Putamen (tissue), 1 donor: Measurements from ENCODE around the gene CCDC34.

Experiments
- DNase-seq: peaks from one replicate; pipeline ENCODE4 v3.0.0-alpha.2; 2016; ENCODE audit warnings: low spot score

CCDC34 gene

GRCh38 chr11:27392278-27393114 lies 29.5 kb upstream of the CCDC34 start:
- DNase-seq = no peak

GRCh38 chr11:27391331-27392015 lies 28.5 kb upstream of the CCDC34 start:
- no peak for DNase-seq

GRCh38 chr11:27390318-27391295 lies 27.6 kb upstream of the CCDC34 start:
- no peak for DNase-seq

- no peak for DNase-seq
Observed at GRCh38 chr11:27388869-27389268, 25.9 kb upstream of the CCDC34 start.

- no peak for DNase-seq
Observed at GRCh38 chr11:27388001-27388400, 25.0 kb upstream of the CCDC34 start.

- no peak for DNase-seq
Observed at GRCh38 chr11:27387362-27387761, 24.3 kb upstream of the CCDC34 start.

GRCh38 chr11:27386181-27386845 lies 23.3 kb upstream of the CCDC34 start:
- no peak for DNase-seq

GRCh38 chr11:27385245-27385644 lies 22.2 kb upstream of the CCDC34 start:
- DNase-seq = no peak

GRCh38 chr11:27384227-27384626 lies 21.2 kb upstream of the CCDC34 start:
- no peak for DNase-seq

- no peak for DNase-seq
Observed at GRCh38 chr11:27383645-27384044, 20.6 kb upstream of the CCDC34 start.

- DNase-seq = no peak
Observed at GRCh38 chr11:27381238-27381666, 18.2 kb upstream of the CCDC34 start.

- DNase-seq = no peak
Observed at GRCh38 chr11:27380771-27381170, 17.8 kb upstream of the CCDC34 start.

GRCh38 chr11:27379449-27379848 lies 16.4 kb upstream of the CCDC34 start:
- DNase-seq = no peak

- no peak for DNase-seq
Observed at GRCh38 chr11:27375370-27375769, 12.4 kb upstream of the CCDC34 start.

- no peak for DNase-seq
Observed at GRCh38 chr11:27373856-27374602, 11.0 kb upstream of the CCDC34 start.

- no peak for DNase-seq
Observed at GRCh38 chr11:27373392-27373791, 10.4 kb upstream of the CCDC34 start.

- no peak for DNase-seq
Observed at GRCh38 chr11:27372164-27372563, 9.1 kb upstream of the CCDC34 start.

GRCh38 chr11:27371489-27371888 lies 8.5 kb upstream of the CCDC34 start:
- no peak for DNase-seq

GRCh38 chr11:27370374-27370773 lies 7.4 kb upstream of the CCDC34 start:
- no peak for DNase-seq

- no peak for DNase-seq
Observed at GRCh38 chr11:27367881-27368280, 4.9 kb upstream of the CCDC34 start.

- DNase-seq = no peak
Observed at GRCh38 chr11:27363576-27364117, 632 bp upstream of the CCDC34 start.
